Progenitor cell of endocrine pancreas (in vitro differentiated cells): ENCODE results near the gene TOPBP1. TPM values are rescaled to one million over a fixed set of nuclear protein-coding genes. Genes with fewer than 3 reads are reported as not detected.

Source experiments
- DNase-seq: peaks from one replicate; pipeline ENCODE4 v3.0.0; 2021; ENCODE audit warnings: low spot score; ENCODE audit not compliant: unreplicated experiment
- H3K27ac Mint-ChIP-seq: 2 replicates; pipeline ENCODE4 v1.8.0; 2021; ENCODE audit warnings: mild to moderate bottlenecking, moderate library complexity, mixed read lengths
- H3K27me3 Mint-ChIP-seq: 2 replicates; pipeline ENCODE4 v1.8.0; 2021; ENCODE audit warnings: mixed read lengths
- H3K36me3 Mint-ChIP-seq: 2 replicates; pipeline ENCODE4 v1.8.0; 2022; ENCODE audit warnings: mixed read lengths; ENCODE audit not compliant: insufficient read depth
- H3K4me1 Mint-ChIP-seq: 2 replicates; pipeline ENCODE4 v1.8.0; 2021; ENCODE audit warnings: low read depth, mixed read lengths
- H3K4me3 Mint-ChIP-seq: 2 replicates; pipeline ENCODE4 v1.8.0; 2021; ENCODE audit warnings: low read depth, mild to moderate bottlenecking, moderate library complexity, mixed read lengths
- H3K9me3 Mint-ChIP-seq: 2 replicates; pipeline ENCODE4 v1.8.0; 2021; ENCODE audit warnings: low read depth, mixed read lengths
- CTCF ChIP-seq: fragments of 200-600 bp; sonication (generic); IDR thresholded peaks from one replicate; pipeline ENCODE4 v1.5.0; 2021; ENCODE audit warnings: antibody characterized with exemption, mild to moderate bottlenecking; ENCODE audit not compliant: unreplicated experiment
- total RNA-seq: library from RNA; stranded (reverse); gene quantifications from 2 replicates; pipeline ENCODE4 v1.2.1, GENCODE V29; 2021

The TOPBP1 gene
- total RNA-seq, 1 donor from 2014 or later, result 51.8 TPM

DNA sequence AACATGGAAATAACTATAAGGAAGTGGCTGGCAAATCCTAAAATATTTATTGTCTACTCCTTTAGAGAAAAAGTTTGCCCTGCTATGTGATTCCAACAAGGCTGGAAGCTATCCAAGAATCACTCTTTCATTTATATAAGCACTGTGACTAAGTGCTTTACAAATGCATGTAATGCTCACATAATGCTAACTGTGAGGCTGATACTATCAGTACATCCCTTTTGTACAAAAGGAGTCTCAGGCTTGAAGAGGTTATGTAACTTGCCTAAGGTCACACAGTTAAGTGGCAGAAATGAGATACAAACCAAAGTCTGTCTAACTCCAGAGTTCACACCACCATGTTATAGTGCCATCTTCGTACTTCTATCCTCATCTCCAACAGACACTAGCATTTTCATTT, 17.0 kb downstream of the TOPBP1 start:
- peaks cover 5% of the 10 kb centered on the region for H3K4me1 Mint-ChIP-seq
- H3K36me3 Mint-ChIP-seq, result peaks cover 33% of the 10 kb centered on the region
- no peak for TF ChIP-seq CTCF
- no peaks in the 10 kb centered on the region for H3K9me3 Mint-ChIP-seq
- no peak overlapping the region for H3K27ac Mint-ChIP-seq
- H3K4me3 Mint-ChIP-seq, result no peak overlapping the region
- no peak for DNase-seq
- H3K27me3 Mint-ChIP-seq, result no peaks in the 10 kb centered on the region

DNA sequence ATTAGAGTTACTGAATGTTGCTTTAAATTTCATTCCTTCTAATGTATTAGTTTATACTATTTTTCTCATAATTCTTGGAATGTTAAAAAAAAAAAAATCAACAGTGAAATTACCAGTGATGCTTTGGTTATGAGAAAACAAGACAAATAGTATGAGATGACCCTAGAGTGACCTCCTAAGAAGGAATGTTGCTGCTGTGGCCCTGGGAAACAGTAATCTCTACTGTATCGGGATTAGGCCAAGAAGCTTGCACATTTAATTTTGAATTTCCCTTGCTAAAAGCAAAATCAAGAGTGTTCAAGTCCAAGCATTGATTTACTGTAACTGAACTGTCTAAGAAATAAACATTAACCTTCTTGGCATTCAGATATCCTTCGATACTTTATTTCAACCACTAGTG, 18.1 kb downstream of the TOPBP1 start:
- Mint-ChIP-seq H3K9me3 (peaks cover 6% of the 10 kb centered on the region), H3K4me3 (no peak overlapping the region), H3K27ac (no peak overlapping the region), H3K4me1 (peaks cover 5% of the 10 kb centered on the region), H3K27me3 (no peaks in the 10 kb centered on the region), H3K36me3 (peaks cover 43% of the 10 kb centered on the region)
- no peak for DNase-seq
- TF ChIP-seq CTCF, result no peak

DNA sequence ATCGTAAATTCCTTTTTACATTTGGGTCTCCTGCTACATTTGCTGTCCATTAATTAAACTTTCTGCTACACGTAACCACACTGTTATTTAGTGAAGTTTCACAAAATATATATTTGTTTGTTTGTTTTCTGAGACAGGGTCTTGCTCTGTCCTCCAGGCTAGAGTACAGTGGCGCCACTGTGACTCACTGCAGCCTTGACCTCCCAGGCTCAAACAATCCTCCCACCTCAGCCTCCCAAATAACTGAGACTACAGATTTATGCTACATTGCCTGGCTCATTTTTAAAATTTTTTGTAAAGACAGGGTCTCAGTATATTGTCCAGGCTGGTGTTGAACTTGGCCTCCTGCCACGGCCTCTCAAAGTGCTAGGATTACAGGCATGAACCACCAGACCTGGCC, 20.5 kb downstream of the TOPBP1 start:
- H3K4me3 Mint-ChIP-seq, result no peak overlapping the region
- no peak overlapping the region for H3K27ac Mint-ChIP-seq
- H3K9me3 Mint-ChIP-seq, result peaks cover 6% of the 10 kb centered on the region
- DNase-seq, result no peak
- H3K36me3 Mint-ChIP-seq, result peaks cover 34% of the 10 kb centered on the region
- H3K27me3 Mint-ChIP-seq, result no peaks in the 10 kb centered on the region
- TF ChIP-seq CTCF, result no peak
- no peaks in the 10 kb centered on the region for H3K4me1 Mint-ChIP-seq

- no peak for TF ChIP-seq CTCF
- Mint-ChIP-seq H3K27ac (peak overlapping the region; percentile 15), H3K4me3 (no peak overlapping the region), H3K4me1 (no peaks in the 10 kb centered on the region), H3K36me3 (peaks cover 31% of the 10 kb centered on the region), H3K27me3 (no peaks in the 10 kb centered on the region), H3K9me3 (no peaks in the 10 kb centered on the region)
- DNase-seq, result no peak
Measured at GRCh38 chr3:133633439-133633838, 28.3 kb downstream of the TOPBP1 start.

GRCh38 chr3:133629146-133629545, 32.6 kb downstream of the TOPBP1 start:
- no peaks in the 10 kb centered on the region for H3K4me1 Mint-ChIP-seq
- no peak for DNase-seq
- no peaks in the 10 kb centered on the region for H3K9me3 Mint-ChIP-seq
- no peak for TF ChIP-seq CTCF
- no peaks in the 10 kb centered on the region for H3K27me3 Mint-ChIP-seq
- H3K36me3 Mint-ChIP-seq, result peaks cover 28% of the 10 kb centered on the region
- no peak overlapping the region for H3K4me3 Mint-ChIP-seq
- H3K27ac Mint-ChIP-seq, result no peak overlapping the region

DNA sequence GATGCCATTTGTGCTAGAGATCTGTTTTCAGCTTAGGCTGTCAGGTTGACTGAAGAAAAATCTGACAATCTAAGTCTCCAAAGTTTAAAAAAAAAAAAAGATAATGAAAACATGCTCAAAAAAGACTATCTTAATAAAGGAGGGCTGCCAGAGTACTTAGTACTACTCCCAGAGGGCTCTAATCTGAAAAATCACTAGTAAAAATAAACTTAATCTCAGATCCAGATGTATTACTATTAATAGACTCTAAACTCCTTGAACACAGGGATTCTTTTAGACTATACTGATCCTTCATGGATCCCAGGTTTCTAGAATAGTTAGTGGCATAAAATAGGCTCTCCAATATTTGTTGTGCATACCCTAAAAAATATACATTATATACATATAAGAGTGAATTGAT, 34.0 kb downstream of the TOPBP1 start:
- H3K4me1 Mint-ChIP-seq, result no peaks in the 10 kb centered on the region

More for the DNA sequence above, 34.0 kb downstream of the TOPBP1 start:
- Mint-ChIP-seq H3K4me3 (no peak overlapping the region), H3K27ac (no peak overlapping the region), H3K36me3 (peaks cover 22% of the 10 kb centered on the region), H3K27me3 (no peaks in the 10 kb centered on the region), H3K9me3 (no peaks in the 10 kb centered on the region)
- no peak for TF ChIP-seq CTCF
- DNase-seq, result no peak
